Prostate gland (tissue), 2 donors: ENCODE data around the gene SPRYD3.

ENCODE experiments used
- POLR2A ChIP-seq: fragments of 450-650 bp; IDR thresholded peaks from one replicate; pipeline ENCODE4 v1.6.1; 2016; ENCODE audit warnings: antibody characterized with exemption, mild to moderate bottlenecking
- POLR2AphosphoS5 ChIP-seq: sonication (generic); formaldehyde crosslinking; IDR thresholded peaks from one replicate; pipeline ENCODE4 v1.6.1; 2017; ENCODE audit warnings: antibody characterized with exemption
- TF ChIP-seq, protein P1 (sequence below), 4 experiments: fragments of 200-600 bp in 2 of 4; fragments of 450-650 bp in 2 of 4; sonication (generic) in 2 of 4; IDR thresholded peaks; 1 replicate in 3 of 4; 2 replicates in 1 of 4; pipeline ENCODE4 v1.5.1; 2016 to 2019; ENCODE audit warnings: antibody characterized with exemption in 4 of 4, mild to moderate bottlenecking in 2 of 4, moderate library complexity in 2 of 4

DNA sequence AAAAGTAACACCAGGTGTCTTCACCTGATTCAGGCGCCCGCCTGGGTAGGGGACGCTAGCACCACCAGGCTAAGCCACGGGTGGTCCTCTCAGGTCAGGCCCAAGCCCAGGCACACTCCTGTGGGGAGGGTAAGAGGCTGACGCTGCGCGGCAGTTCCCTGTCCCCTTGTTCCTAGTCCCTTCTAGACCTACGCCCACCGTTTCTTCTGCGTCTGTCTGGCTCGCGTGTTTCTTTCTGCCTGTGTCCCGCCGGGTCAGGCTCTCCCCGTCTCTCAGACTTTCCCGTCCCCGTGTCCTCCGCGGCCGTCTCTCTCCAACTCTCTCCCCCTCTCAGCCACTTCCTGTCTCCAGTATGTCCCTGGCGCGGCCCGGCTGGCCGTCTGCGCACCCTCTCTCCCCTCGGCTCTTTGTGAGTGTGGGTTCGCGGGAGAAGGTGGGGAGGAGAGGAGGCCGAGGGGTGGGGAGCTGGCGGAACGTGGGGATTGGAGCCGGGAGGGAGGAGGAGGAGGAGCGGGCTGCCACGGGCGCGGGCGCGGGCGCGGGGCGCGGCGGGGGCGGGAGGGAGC lies 32.5 kb downstream of the SPRYD3 start:
- TF ChIP-seq, protein P1, sequence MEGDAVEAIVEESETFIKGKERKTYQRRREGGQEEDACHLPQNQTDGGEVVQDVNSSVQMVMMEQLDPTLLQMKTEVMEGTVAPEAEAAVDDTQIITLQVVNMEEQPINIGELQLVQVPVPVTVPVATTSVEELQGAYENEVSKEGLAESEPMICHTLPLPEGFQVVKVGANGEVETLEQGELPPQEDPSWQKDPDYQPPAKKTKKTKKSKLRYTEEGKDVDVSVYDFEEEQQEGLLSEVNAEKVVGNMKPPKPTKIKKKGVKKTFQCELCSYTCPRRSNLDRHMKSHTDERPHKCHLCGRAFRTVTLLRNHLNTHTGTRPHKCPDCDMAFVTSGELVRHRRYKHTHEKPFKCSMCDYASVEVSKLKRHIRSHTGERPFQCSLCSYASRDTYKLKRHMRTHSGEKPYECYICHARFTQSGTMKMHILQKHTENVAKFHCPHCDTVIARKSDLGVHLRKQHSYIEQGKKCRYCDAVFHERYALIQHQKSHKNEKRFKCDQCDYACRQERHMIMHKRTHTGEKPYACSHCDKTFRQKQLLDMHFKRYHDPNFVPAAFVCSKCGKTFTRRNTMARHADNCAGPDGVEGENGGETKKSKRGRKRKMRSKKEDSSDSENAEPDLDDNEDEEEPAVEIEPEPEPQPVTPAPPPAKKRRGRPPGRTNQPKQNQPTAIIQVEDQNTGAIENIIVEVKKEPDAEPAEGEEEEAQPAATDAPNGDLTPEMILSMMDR (IDR thresholded peaks at IDR 0.05) = peak in 1 of 4 experiments; percentile 22
- peak; percentile 97 for TF ChIP-seq POLR2A
- peak; percentile 96 for TF ChIP-seq POLR2AphosphoS5
